Left kidney (tissue), 2 donors: ENCODE data around the gene CNTN5. TPM values are rescaled to one million over a fixed set of nuclear protein-coding genes. Genes with fewer than 3 reads are reported as not detected.

Source experiments
- DNase-seq: peaks from one replicate; pipeline ENCODE4 v3.0.0-alpha.2; 2013
- polyA plus RNA-seq: library from polyadenylated mRNA; unstranded; fragments of 120-200 nt; gene quantifications from one replicate; pipeline ENCODE4 v1.2.1, GENCODE V29; 2013; ENCODE audit not compliant: insufficient read length

The CNTN5 gene
- polyA plus RNA-seq, 1 donor: 27.1 TPM

- no peak for DNase-seq
These were observed 142.1 kb downstream of the CNTN5 start for GRCh38 chr11:99162819-99163218.

- DNase-seq: no peak
These were observed 149.8 kb downstream of the CNTN5 start for GRCh38 chr11:99170591-99170990.

DNA sequence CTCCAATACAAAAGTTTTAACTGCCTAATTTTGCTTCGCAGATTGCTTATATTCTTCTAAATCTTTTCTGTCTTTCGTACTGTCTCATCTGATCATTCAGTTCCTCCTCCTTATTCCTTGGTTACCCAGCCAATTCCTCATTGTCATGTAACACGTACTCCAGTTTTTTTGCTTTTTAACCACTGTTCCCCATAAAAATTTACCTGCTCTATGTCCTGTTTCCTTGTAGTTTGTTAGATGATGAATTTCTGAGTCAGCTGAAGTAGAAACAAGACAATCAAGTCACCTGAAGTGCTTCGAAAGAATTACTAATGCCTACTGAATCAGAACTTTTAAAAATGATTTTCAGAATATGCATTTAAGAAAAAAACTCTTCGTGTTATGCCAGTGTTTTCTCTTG is 150.6 kb downstream of the CNTN5 start:
- no peak for DNase-seq

- no peak for DNase-seq
These were observed 155.7 kb downstream of the CNTN5 start for GRCh38 chr11:99176430-99176829.

- DNase-seq: no peak
These were observed 156.7 kb downstream of the CNTN5 start for GRCh38 chr11:99177446-99177845.

DNA sequence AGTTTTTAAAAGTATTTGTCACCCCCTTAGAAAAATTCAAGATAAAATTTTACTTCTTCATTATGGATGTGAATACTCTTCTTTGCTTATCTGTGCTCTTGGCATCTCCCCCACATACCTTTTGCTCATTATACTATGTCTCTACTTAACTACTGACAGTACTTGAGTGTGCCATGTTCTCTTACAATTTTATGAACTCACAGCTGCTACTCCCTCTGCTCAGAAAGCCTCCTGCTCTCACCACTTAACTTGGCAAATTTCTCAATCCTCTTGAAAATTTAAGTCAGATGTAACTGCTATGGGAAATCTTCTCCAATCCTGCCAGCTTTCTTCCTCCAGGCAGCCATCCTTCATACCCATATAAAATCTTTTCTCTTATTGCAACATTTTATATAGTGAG is 163.4 kb downstream of the CNTN5 start:
- DNase-seq: no peak

GRCh38 chr11:99188221-99188620 is 167.5 kb downstream of the CNTN5 start:
- DNase-seq: no peak

DNA sequence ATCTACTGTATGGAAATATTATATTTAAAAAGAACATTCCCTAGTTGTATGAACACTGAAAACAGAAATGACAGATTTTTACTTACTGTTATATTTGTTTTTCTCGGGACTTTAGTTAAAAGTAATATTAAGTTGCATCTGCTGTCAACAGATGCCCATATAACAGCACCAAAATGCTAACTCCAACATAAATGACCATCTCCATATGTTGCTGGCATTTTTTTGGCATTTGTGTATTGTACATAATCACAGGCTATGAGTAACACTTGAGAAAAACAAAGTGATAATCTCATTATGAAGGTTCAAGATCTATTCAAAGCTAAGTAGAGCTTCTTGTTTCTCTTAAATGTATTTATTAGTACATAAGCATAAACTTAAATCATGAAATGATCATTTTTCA is 172.0 kb downstream of the CNTN5 start:
- no peak for DNase-seq

DNA sequence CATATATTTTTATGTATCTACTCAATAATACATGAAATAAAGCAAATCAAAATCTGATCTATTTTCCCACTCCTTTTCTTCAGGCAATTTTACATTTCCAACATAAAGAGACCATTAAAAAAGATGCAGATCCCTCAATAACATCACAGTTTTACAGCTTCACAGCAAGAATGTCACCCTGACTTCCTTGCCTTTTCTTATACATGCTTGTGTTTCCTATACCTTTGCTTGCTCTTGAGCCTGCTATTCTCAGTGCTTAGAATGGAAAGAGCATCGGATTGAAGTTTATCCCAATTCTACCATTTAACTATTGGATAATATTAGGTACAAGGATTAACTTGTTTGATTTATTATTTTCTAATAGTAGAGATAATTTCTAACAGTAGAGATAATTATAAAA is 176.7 kb downstream of the CNTN5 start:
- no peak for DNase-seq

GRCh38 chr11:99198215-99198614 is 177.5 kb downstream of the CNTN5 start:
- DNase-seq: no peak

- DNase-seq: no peak
These were observed 178.6 kb downstream of the CNTN5 start for GRCh38 chr11:99199341-99199740.

- no peak for DNase-seq
These were observed 180.0 kb downstream of the CNTN5 start for GRCh38 chr11:99200720-99201119.

- no peak for DNase-seq
These were observed 188.1 kb downstream of the CNTN5 start for GRCh38 chr11:99208813-99209212.

DNA sequence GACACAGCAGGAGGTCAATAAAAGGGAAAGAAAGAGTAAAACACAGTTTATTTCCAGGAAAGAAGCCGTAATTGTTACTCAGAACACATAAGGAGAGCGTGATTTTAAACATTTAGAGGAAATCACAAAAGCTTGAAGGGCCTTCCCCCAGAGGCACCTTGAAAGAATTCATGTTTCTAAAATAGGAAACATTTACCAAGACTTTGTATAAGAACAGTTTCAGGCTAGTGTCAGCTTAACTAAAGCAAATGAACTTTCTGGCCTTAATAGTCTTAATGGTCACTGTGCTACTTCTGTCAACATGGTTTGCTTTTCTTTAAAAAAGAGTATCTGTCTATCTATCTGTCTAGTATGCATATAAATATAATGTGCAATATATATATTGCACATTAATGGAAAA is 208.8 kb downstream of the CNTN5 start:
- DNase-seq: no peak

GRCh38 chr11:99234534-99234933 is 213.8 kb downstream of the CNTN5 start:
- no peak for DNase-seq

DNA sequence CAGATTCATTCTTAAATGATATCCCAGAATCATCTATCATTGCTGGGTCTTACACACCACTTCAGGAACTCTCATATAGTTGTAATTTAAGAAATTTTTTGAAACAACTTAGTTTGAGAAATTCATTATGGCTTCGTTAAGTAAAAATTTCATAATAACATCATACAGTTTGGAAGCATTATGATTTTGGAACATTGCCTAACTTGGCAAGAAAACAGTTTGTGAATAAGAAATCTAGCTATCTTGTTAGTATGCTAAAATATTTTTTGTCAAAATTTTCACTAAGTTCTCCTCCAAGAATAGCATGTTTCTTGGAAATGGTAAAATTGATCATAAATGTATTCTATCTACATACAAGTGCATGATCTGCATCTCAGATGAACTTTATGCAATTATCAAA is 217.7 kb downstream of the CNTN5 start:
- DNase-seq: no peak

- no peak for DNase-seq
These were observed 219.7 kb downstream of the CNTN5 start for GRCh38 chr11:99240192-99241030.

DNA sequence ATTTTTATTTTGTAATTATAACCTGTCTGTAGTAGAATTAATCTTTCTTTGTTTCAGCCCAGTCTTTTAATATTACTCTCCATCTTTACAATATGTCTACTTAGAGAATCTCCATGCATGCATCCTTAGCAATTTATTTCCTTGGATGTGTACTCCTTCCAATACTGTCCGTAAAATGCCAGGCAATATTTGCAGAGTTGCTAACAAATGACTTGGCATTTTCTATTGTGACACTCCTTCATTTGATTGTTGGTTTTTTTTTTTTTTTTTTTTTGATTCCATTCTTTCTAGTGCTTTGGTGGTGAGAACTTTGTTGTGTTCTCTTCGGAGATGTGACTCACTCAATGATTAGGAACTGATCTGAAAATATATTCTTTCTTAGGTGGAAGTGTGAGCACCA is 220.3 kb downstream of the CNTN5 start:
- DNase-seq: no peak

DNA sequence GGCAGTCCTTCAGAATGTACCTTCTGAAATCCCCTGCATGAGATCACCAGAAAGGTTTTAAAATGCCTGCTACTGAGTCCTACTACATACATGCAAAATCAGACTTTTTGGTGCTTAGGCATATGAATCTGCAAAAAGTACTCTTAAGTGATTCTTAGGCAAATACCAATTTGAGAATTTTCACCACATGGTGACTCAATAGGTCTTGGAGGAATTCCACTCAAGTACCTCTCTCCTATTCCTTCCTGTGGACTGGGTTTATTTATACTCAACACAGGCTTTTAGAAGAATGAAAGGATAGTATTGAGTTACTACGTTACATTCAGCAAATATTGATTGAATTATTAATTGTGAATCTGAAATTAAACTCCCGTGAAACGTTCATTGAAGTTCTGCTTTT is 223.9 kb downstream of the CNTN5 start:
- DNase-seq: no peak

DNA sequence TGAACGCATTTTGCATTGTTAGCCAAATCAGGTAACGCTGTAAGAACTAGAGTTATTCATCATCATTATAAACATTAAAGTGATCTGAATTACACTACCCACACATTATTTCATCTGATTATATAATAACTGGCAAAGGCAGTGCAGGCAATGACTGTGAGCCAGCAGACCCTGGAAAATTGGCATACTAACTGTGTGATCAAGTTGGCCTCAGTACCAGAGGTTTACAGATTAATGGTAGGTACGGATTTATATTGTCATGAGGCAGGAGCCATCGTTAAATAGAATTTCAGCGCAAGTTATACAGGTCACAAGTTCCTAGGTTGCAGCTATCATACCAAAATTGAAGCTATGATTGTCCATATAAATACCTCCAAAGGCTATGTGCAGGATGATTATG is 225.4 kb downstream of the CNTN5 start:
- no peak for DNase-seq

DNA sequence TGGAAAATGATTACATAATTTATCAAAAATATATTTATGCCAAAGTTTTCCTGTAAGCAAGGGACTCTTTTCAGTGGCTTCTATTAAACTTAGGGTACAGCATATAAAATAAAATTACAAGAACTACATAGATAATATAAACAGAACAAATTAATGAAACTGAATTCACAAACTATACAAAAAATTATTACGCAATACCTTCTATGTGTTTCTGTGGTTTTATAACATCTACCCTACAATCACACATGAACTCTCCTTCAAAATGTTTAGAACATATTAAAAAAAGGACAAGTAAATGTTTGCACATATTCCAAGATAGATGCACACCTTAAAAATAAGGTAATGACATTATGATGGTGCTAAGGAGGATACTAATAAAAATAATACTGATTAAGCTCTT is 235.9 kb downstream of the CNTN5 start:
- DNase-seq: no peak

GRCh38 chr11:99257131-99257530 is 236.4 kb downstream of the CNTN5 start:
- DNase-seq: no peak

DNA sequence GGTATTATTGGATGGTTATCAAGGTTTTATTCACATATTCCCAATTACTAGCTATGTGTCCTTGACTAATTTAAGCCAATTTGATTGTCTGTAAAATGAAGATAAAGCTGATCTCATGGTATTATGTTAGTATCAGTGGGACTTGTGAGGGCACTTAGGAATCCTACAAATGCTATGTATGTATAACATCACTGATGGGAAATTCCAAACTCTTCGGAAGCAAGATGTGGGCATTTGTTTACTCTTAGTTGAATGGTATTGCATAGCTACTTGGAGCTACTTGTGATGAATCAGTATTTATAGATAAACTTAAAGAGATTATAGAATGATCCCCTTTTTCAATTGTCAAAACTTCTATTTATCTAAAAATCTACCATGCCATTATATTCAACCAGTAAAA is 239.9 kb downstream of the CNTN5 start:
- no peak for DNase-seq

DNA sequence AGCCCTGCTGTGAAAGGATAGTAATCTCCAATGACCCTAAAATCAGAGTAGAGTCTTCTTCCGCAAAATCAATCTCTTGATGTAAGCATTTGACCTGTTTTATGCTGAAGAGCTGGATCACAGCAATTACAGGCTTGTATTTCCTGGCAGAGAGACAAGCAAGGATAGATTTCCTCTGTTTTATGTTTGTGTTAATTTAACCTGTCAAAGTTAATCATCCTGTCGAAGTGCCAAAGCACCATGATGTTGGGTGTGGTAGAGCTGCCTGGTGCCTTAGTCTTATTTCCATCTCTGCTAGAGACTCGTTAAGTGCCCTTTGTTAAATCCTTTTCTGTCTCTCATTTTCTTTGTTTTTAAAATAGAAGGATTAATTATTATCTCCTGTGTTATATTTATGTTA is 248.1 kb downstream of the CNTN5 start:
- peak; percentile 37 for DNase-seq

DNA sequence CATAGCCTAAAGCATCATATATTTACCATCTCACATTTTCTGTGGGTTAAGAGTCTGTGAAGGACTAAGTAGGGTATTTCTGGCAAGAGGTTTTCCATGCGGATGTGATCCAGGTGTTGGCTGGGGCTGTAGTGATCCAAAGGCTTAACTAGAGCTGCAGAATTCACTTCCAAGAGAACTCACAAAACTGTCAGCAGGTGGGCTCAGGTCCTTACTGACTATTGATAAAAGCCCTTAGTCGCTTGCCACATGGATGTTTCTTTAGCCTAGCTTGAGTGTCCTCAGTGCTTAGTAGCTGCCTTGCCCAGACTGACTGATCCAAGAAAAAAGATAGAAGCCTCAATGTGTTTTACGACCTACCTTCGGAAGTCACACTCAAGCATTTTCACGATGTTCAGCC is 250.8 kb downstream of the CNTN5 start:
- DNase-seq: no peak
